PC-3 (cell line): ENCODE results near the gene B4GALNT3. TPM values are rescaled to one million over a fixed set of nuclear protein-coding genes. Genes with fewer than 3 reads are reported as not detected.

Experiments
- ATAC-seq: fragments of 200-7000 bp; cut with Tn5 transposase; 2 replicates; pipeline ENCODE4 v1.9.1; 2020; ENCODE audit warnings: mild to moderate bottlenecking, moderate library complexity
- BruUV-seq: library from RNA; stranded (reverse); fragments of 400-500 nt; replicated peaks from 2 replicates; lab custom pipeline; 2021; lab: Mats Ljungman, UMichigan
- CTCF ChIA-PET: fragments of 300-600 bp; sonication (Branson Sonifier 250); formaldehyde crosslinking; loops from one replicate; lab custom pipeline; 2022; ENCODE audit warnings: antibody characterized with exemption; lab: Charles Lee
- POLR2A ChIA-PET: fragments of 300-600 bp; sonication (Branson Sonifier 250); formaldehyde crosslinking; loops from one replicate; lab custom pipeline; 2022; ENCODE audit warnings: antibody characterized with exemption; ENCODE audit not compliant: unreplicated experiment; lab: Charles Lee
- DNase-seq: peaks from one replicate; pipeline ENCODE4 v3.0.0-alpha.2; 2015
- H2AFZ ChIP-seq: fragments of 300-600 bp; sonication (generic); 2 replicates; pipeline ENCODE4 v1.6.0; 2016; ENCODE audit warnings: antibody characterized with exemption, low read length
- H3F3A ChIP-seq: fragments of 300-600 bp; sonication (generic); one replicate; pipeline ENCODE4 v1.6.0; 2017; ENCODE audit warnings: antibody characterized with exemption, low read length, control low read depth, mild to moderate bottlenecking; ENCODE audit not compliant: unreplicated experiment
- H3K27ac ChIP-seq: fragments of 300-600 bp; sonication (generic); 2 replicates; pipeline ENCODE4 v1.5.1; 2016; ENCODE audit warnings: mild to moderate bottlenecking, low read length
- H3K27me3 ChIP-seq: fragments of 300-600 bp; sonication (generic); 2 replicates; pipeline ENCODE4 v1.6.1; 2016; ENCODE audit warnings: low read length, mixed read lengths
- H3K36me3 ChIP-seq: fragments of 300-600 bp; sonication (generic); 2 replicates; pipeline ENCODE4 v1.6.1; 2016; ENCODE audit warnings: low read depth, mixed run types, low read length, mixed read lengths
- H3K4me1 ChIP-seq: fragments of 300-600 bp; sonication (generic); 2 replicates; pipeline ENCODE4 v1.5.1; 2016; ENCODE audit warnings: low read length; ENCODE audit not compliant: insufficient read depth
- H3K4me2 ChIP-seq: fragments of 300-600 bp; sonication (generic); 2 replicates; pipeline ENCODE4 v1.6.0; 2016; ENCODE audit warnings: low read length
- H3K4me3 ChIP-seq: fragments of 300-600 bp; sonication (generic); 2 replicates; pipeline ENCODE4 v1.5.1; 2016; ENCODE audit warnings: mild to moderate bottlenecking, low read length, mixed read lengths
- H3K79me2 ChIP-seq: fragments of 300-600 bp; sonication (generic); 2 replicates; pipeline ENCODE4 v1.6.1; 2017; ENCODE audit warnings: low read length, mixed read lengths
- H3K9ac ChIP-seq: fragments of 300-600 bp; sonication (generic); 2 replicates; pipeline ENCODE4 v1.6.0; 2016; ENCODE audit warnings: mild to moderate bottlenecking, low read length
- H3K9me2 ChIP-seq: fragments of 300-600 bp; sonication (generic); replicated peaks from 2 replicates; pipeline ENCODE4 v1.6.1; 2016; ENCODE audit warnings: mixed run types, low read length, mixed read lengths
- H3K9me3 ChIP-seq: fragments of 300-600 bp; sonication (generic); 2 replicates; pipeline ENCODE4 v1.6.1; 2016; ENCODE audit warnings: low read length, mixed read lengths
- H4K20me1 ChIP-seq: fragments of 300-600 bp; sonication (generic); 2 replicates; pipeline ENCODE4 v1.6.1; 2016; ENCODE audit warnings: low read length, mixed read lengths
- CTCF ChIP-seq: fragments of 300-600 bp; sonication (generic); conservative IDR thresholded peaks from 2 replicates; pipeline ENCODE4 v1.5.1; 2017; ENCODE audit warnings: antibody characterized with exemption, low read depth, mild to moderate bottlenecking, low read length
- EZH2 ChIP-seq: fragments of 300-600 bp; sonication (generic); IDR thresholded peaks from one replicate; pipeline ENCODE4 v1.6.1; 2017; ENCODE audit warnings: antibody characterized with exemption, mild to moderate bottlenecking, low read length; ENCODE audit not compliant: unreplicated experiment
- EZH2phosphoT487 ChIP-seq: fragments of 300-600 bp; sonication (generic); IDR thresholded peaks from 2 replicates; pipeline ENCODE4 v1.6.1; 2018; ENCODE audit warnings: mild to moderate bottlenecking, antibody characterized with exemption, low read length, borderline replicate concordance
- intact Hi-C: fragments of 100-400 bp; cut with micrococcal nuclease; formaldehyde crosslinking; loops from 2 replicates; pipeline ENCODE4 v1.9.0; 2023
- total RNA-seq: library from RNA; depleted of rRNA; stranded (reverse); fragments of >200 nt; gene quantifications from 2 replicates; pipeline ENCODE4 v1.2.3, GENCODE V29; 2014

The B4GALNT3 gene
- total RNA-seq, 1 experiment from 2014 or later, result 3.7 TPM

GRCh38 chr12:565161-565560 lies 105.4 kb downstream of the B4GALNT3 start:
- no peak for ATAC-seq
- peaks cover 6% of the 10 kb centered on the region; the same call in 1 of the 2 replicates for H3K4me1 ChIP-seq
- ChIA-PET POLR2A (no interaction called here), CTCF (interaction anchor here (0.6 kb wide), 1 partner anchor 251 kb away, joined by 3 read pairs; no protein-coding TSS in a partner anchor)
- H4K20me1 ChIP-seq, result no peaks in the 10 kb centered on the region
- intact Hi-C loops, result no loop called here
- H3K36me3 ChIP-seq, result no peaks in the 10 kb centered on the region
- H3K9me3 ChIP-seq, result no peaks in the 10 kb centered on the region
- no peak overlapping the region for H2AFZ ChIP-seq
- TF ChIP-seq EZH2phosphoT487 (no peak), CTCF (no peak), EZH2 (no peak)
- H3K9ac ChIP-seq, result no peak overlapping the region
- no peaks in the 10 kb centered on the region for H3K9me2 ChIP-seq
- no peaks in the 10 kb centered on the region for H3K79me2 ChIP-seq
- no TSS peak for BruUV-seq
- H3K4me2 ChIP-seq, result no peak overlapping the region
- DNase-seq, result no peak
- no peaks in the 10 kb centered on the region for H3F3A ChIP-seq
- no peak overlapping the region for H3K4me3 ChIP-seq
- no peak overlapping the region for H3K27ac ChIP-seq
- no peaks in the 10 kb centered on the region for H3K27me3 ChIP-seq

GRCh38 chr12:565589-566105 lies 105.9 kb downstream of the B4GALNT3 start:
- Histone ChIP-seq H4K20me1 (no peaks in the 10 kb centered on the region), H3K9me2 (no peaks in the 10 kb centered on the region), H3K9ac (no peak overlapping the region), H3K36me3 (no peaks in the 10 kb centered on the region), H2AFZ (no peak overlapping the region), H3K27ac (no peak overlapping the region), H3K4me1 (peaks cover 7% of the 10 kb centered on the region; the same call in 1 of the 2 replicates), H3F3A (no peaks in the 10 kb centered on the region), H3K27me3 (no peaks in the 10 kb centered on the region), H3K9me3 (no peaks in the 10 kb centered on the region), H3K4me3 (no peak overlapping the region), H3K4me2 (no peak overlapping the region), H3K79me2 (no peaks in the 10 kb centered on the region)
- intact Hi-C loops, result no loop called here
- ATAC-seq (no peak), DNase-seq (no peak)
- TF ChIP-seq EZH2 (no peak), CTCF (no peak), EZH2phosphoT487 (no peak)
- ChIA-PET CTCF (interaction anchor here (0.6 kb wide), 1 partner anchor 250 kb away, joined by 3 read pairs; no protein-coding TSS in a partner anchor), POLR2A (no interaction called here)
- BruUV-seq, result no TSS peak

- Histone ChIP-seq H3K9ac (no peak overlapping the region), H3K4me3 (no peak overlapping the region), H2AFZ (no peak overlapping the region), H3K9me2 (no peaks in the 10 kb centered on the region), H3K36me3 (no peaks in the 10 kb centered on the region), H3F3A (peaks cover 4% of the 10 kb centered on the region), H3K27me3 (no peaks in the 10 kb centered on the region), H3K79me2 (no peaks in the 10 kb centered on the region), H3K9me3 (no peaks in the 10 kb centered on the region), H3K4me2 (no peak overlapping the region), H3K4me1 (peaks cover 24% of the 10 kb centered on the region), H4K20me1 (no peaks in the 10 kb centered on the region), H3K27ac (no peak overlapping the region)
- ChIA-PET POLR2A (no interaction called here), CTCF (interaction anchor here (0.5 kb wide), 1 partner anchor 243 kb away, joined by 4 read pairs; no protein-coding TSS in a partner anchor)
- DNase-seq (no peak), ATAC-seq (no peak)
- BruUV-seq, result no TSS peak
- no peak for TF ChIP-seq EZH2phosphoT487
- no peak for TF ChIP-seq EZH2
- no peak for TF ChIP-seq CTCF
- intact Hi-C loops, result no loop called here
These were observed 108.7 kb downstream of the B4GALNT3 start for GRCh38 chr12:568486-568885.
